Nephron progenitor cell (in vitro differentiated cells): ENCODE results near the gene SKOR1.

ENCODE experiments used
- DNase-seq: peaks from one replicate; pipeline ENCODE4 v3.0.0; 2021
- H3K27ac Mint-ChIP-seq: 2 replicates; pipeline ENCODE4 v1.8.0; 2021; ENCODE audit warnings: mild to moderate bottlenecking, moderate library complexity, mixed read lengths
- H3K27me3 Mint-ChIP-seq: 2 replicates; pipeline ENCODE4 v1.8.0; 2021; ENCODE audit warnings: mild to moderate bottlenecking, low read depth, mixed read lengths; ENCODE audit not compliant: poor library complexity
- H3K36me3 Mint-ChIP-seq: 2 replicates; pipeline ENCODE4 v1.8.0; 2021; ENCODE audit warnings: low read depth, mixed read lengths
- H3K4me1 Mint-ChIP-seq: 2 replicates; pipeline ENCODE4 v1.8.0; 2021; ENCODE audit warnings: mixed read lengths
- H3K4me3 Mint-ChIP-seq: 2 replicates; pipeline ENCODE4 v1.8.0; 2021; ENCODE audit warnings: mild to moderate bottlenecking, moderate library complexity, mixed read lengths
- H3K9me3 Mint-ChIP-seq: 2 replicates; pipeline ENCODE4 v1.8.0; 2021; ENCODE audit warnings: mild to moderate bottlenecking, moderate library complexity, mixed read lengths
- CTCF ChIP-seq: fragments of 200-600 bp; sonication (generic); IDR thresholded peaks from 2 replicates; pipeline ENCODE4 v1.5.0; 2021; ENCODE audit warnings: antibody characterized with exemption

The SKOR1 gene

GRCh38 chr15:67790610-67791319, 34.5 kb upstream of the SKOR1 start:
- H3K27ac Mint-ChIP-seq: no peak overlapping the region
- H3K27me3 Mint-ChIP-seq: peaks cover 12% of the 10 kb centered on the region

GRCh38 chr15:67792250-67792942, 32.9 kb upstream of the SKOR1 start:
- Mint-ChIP-seq H3K36me3 (peaks cover 22% of the 10 kb centered on the region), H3K27me3 (peaks cover 12% of the 10 kb centered on the region), H3K4me3 (no peak overlapping the region), H3K9me3 (peaks cover 24% of the 10 kb centered on the region), H3K4me1 (peaks cover 51% of the 10 kb centered on the region), H3K27ac (peak overlapping the region; percentile 6)
- no peak for TF ChIP-seq CTCF
- no peak for DNase-seq

More at GRCh38 chr15:67790610-67791319, 34.5 kb upstream of the SKOR1 start:
- Mint-ChIP-seq H3K36me3 (peaks cover 15% of the 10 kb centered on the region), H3K4me3 (no peak overlapping the region), H3K9me3 (peaks cover 16% of the 10 kb centered on the region), H3K4me1 (peaks cover 46% of the 10 kb centered on the region)
- TF ChIP-seq CTCF: no peak
- DNase-seq: no peak

- DNase-seq: no peak
- Mint-ChIP-seq H3K4me3 (no peak overlapping the region), H3K27me3 (peaks cover 9% of the 10 kb centered on the region), H3K9me3 (peaks cover 24% of the 10 kb centered on the region), H3K27ac (no peak overlapping the region), H3K4me1 (peaks cover 48% of the 10 kb centered on the region), H3K36me3 (peaks cover 22% of the 10 kb centered on the region)
- TF ChIP-seq CTCF: no peak
Measured at GRCh38 chr15:67794832-67795574, 30.3 kb upstream of the SKOR1 start.

- Mint-ChIP-seq H3K4me3 (no peak overlapping the region), H3K9me3 (peaks cover 24% of the 10 kb centered on the region), H3K36me3 (peaks cover 22% of the 10 kb centered on the region), H3K27ac (peak overlapping the region; percentile 72), H3K4me1 (peaks cover 36% of the 10 kb centered on the region), H3K27me3 (peaks cover 11% of the 10 kb centered on the region)
- DNase-seq: no peak
- TF ChIP-seq CTCF: no peak
Measured at GRCh38 chr15:67796196-67797127, 28.8 kb upstream of the SKOR1 start.

GRCh38 chr15:67799801-67800205, 25.5 kb upstream of the SKOR1 start:
- DNase-seq: no peak
- Mint-ChIP-seq H3K4me1 (peaks cover 46% of the 10 kb centered on the region), H3K36me3 (peaks cover 16% of the 10 kb centered on the region), H3K27ac (no peak overlapping the region), H3K4me3 (no peak overlapping the region), H3K9me3 (peaks cover 18% of the 10 kb centered on the region), H3K27me3 (peaks cover 12% of the 10 kb centered on the region)
- no peak for TF ChIP-seq CTCF
